ENCODE measurements around the gene LYRM4.

The LYRM4 gene

GRCh38 chr6:5276581-5276980 is 15.8 kb upstream of the LYRM4 start:
- ChIA-PET POLR2A (no interaction called here), CTCF (interaction anchor here (0.6 to 1.5 kb wide), 4 partner anchors 10 to 220 kb away, joined by 3 to 6 read pairs (median 5); no protein-coding TSS in a partner anchor)
- TF ChIP-seq, protein P1, sequence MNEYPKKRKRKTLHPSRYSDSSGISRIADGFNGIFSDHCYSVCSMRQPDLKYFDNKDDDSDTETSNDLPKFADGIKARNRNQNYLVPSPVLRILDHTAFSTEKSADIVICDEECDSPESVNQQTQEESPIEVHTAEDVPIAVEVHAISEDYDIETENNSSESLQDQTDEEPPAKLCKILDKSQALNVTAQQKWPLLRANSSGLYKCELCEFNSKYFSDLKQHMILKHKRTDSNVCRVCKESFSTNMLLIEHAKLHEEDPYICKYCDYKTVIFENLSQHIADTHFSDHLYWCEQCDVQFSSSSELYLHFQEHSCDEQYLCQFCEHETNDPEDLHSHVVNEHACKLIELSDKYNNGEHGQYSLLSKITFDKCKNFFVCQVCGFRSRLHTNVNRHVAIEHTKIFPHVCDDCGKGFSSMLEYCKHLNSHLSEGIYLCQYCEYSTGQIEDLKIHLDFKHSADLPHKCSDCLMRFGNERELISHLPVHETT (tag by site-specific recombination; IDR thresholded peaks at IDR 0.05), result no peak
- TF ChIP-seq ZNF654 (tag by site-specific recombination; IDR thresholded peaks at IDR 0.05; ENCODE audit: low read depth) (no peak), ZBTB21 (tag by site-specific recombination; IDR thresholded peaks at IDR 0.05) (no peak), ZBTB1 (tag by site-specific recombination; IDR thresholded peaks at IDR 0.05) (no peak), FEZF1 (tag by site-specific recombination; IDR thresholded peaks at IDR 0.05) (no peak), ZNF202 (tag by site-specific recombination; IDR thresholded peaks at IDR 0.05; ENCODE audit: borderline replicate concordance) (no peak), ZNF626 (tag by site-specific recombination; IDR thresholded peaks at IDR 0.05) (no peak), ZNF335 (tag by site-specific recombination; conservative IDR thresholded peaks at IDR 0.05) (no peak), ZNF529 (tag by site-specific recombination; IDR thresholded peaks at IDR 0.05; ENCODE audit: insufficient replicate concordance) (no peak), EGR2 (tag by site-specific recombination; IDR thresholded peaks at IDR 0.05; ENCODE audit: low read depth) (no peak), ZNF112 (tag by site-specific recombination; IDR thresholded peaks at IDR 0.05) (no peak), ZNF37A (tag by site-specific recombination; IDR thresholded peaks at IDR 0.05) (no peak), ZNF324 (tag by site-specific recombination; IDR thresholded peaks at IDR 0.05) (no peak), ZNF140 (tag by site-specific recombination; IDR thresholded peaks at IDR 0.05) (no peak), ZNF585B (tag by site-specific recombination; IDR thresholded peaks at IDR 0.05) (no peak), ZNF629 (tag by site-specific recombination; IDR thresholded peaks at IDR 0.05) (no peak), SP2 (tag by site-specific recombination; IDR thresholded peaks at IDR 0.05) (no peak), GLIS1 (tag by site-specific recombination; IDR thresholded peaks at IDR 0.05) (no peak), ZFHX2 (tag by site-specific recombination; conservative IDR thresholded peaks at IDR 0.05) (no peak)
- H3K36me3 ChIP-seq (ENCODE audit: control insufficient read depth in 2 of 2, insufficient read depth in 1 of 2, low read length in 2 of 2), result no peaks in the 10 kb centered on the region
- H3K9me3 ChIP-seq (ENCODE audit: control insufficient read depth, insufficient read depth, low read depth, low read length), result no peaks in the 10 kb centered on the region
- H3K4me1 ChIP-seq (ENCODE audit: control insufficient read depth, insufficient read depth, low read length), result no peaks in the 10 kb centered on the region
- no peak overlapping the region for H3K27ac ChIP-seq (ENCODE audit: extremely low read depth, low read depth, low read length)
- no peak overlapping the region for H3K4me3 ChIP-seq (ENCODE audit: low read depth, low read length)

DNA sequence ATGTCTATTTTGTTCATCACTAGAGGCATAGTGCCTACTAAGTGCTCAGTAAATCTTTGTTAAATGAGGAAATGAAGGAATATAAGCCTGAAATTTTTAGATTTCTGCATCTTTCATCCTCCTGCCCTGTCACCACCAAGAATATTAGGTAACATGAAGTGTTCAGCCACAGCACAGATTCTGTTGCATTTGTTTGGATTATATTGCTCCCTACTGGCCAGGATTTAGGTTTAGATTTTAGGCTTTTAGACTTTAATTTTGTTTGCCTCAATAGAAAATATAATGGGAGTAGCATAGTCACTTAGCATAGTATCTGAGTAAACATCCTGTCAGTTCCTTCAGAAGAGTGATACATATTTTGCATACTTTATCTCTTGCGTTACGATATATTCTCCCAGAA is 14.7 kb upstream of the LYRM4 start:
- TF ChIP-seq ZNF654 (tag by site-specific recombination; IDR thresholded peaks at IDR 0.05; ENCODE audit: low read depth) (0 out of 2 replicates have a peak, but pooled peaks have one; percentile 5), ZNF394 (tag by site-specific recombination; IDR thresholded peaks at IDR 0.05; ENCODE audit: borderline replicate concordance) (no peak)
- ChIA-PET CTCF (interaction anchor here (0.6 to 1.4 kb wide), 4 partner anchors 9 to 72 kb away, joined by 3 read pairs; no protein-coding TSS in a partner anchor), POLR2A (no interaction called here)
- H3K27ac ChIP-seq (ENCODE audit: extremely low read depth, low read depth, low read length), result no peak overlapping the region
- H3K4me1 ChIP-seq (ENCODE audit: control insufficient read depth, insufficient read depth, low read length), result no peaks in the 10 kb centered on the region
- H3K9me3 ChIP-seq (ENCODE audit: control insufficient read depth, insufficient read depth, low read depth, low read length), result no peaks in the 10 kb centered on the region
- H3K36me3 ChIP-seq (ENCODE audit: control insufficient read depth in 2 of 2, insufficient read depth in 1 of 2, low read length in 2 of 2), result no peaks in the 10 kb centered on the region
- H3K4me3 ChIP-seq (ENCODE audit: low read depth, low read length), result no peak overlapping the region

- H3K27ac ChIP-seq (ENCODE audit: extremely low read depth, low read depth, low read length), result no peak overlapping the region
- no peaks in the 10 kb centered on the region for H3K36me3 ChIP-seq (ENCODE audit: control insufficient read depth in 2 of 2, insufficient read depth in 1 of 2, low read length in 2 of 2)
- no peaks in the 10 kb centered on the region for H3K9me3 ChIP-seq (ENCODE audit: control insufficient read depth, insufficient read depth, low read depth, low read length)
- H3K4me1 ChIP-seq (ENCODE audit: control insufficient read depth, insufficient read depth, low read length), result no peaks in the 10 kb centered on the region
- H3K4me3 ChIP-seq (ENCODE audit: low read depth, low read length), result no peak overlapping the region
- CTCF ChIA-PET, result interaction anchor here (0.6 to 0.9 kb wide), 2 partner anchors 91 to 131 kb away, joined by 3 read pairs; no protein-coding TSS in a partner anchor
- POLR2A ChIA-PET, result no interaction called here
- TF ChIP-seq ZNF169 (tag by site-specific recombination; IDR thresholded peaks at IDR 0.05) (no peak), ZNF629 (tag by site-specific recombination; IDR thresholded peaks at IDR 0.05) (no peak), ZNF610 (tag by site-specific recombination; IDR thresholded peaks at IDR 0.05; ENCODE audit: borderline replicate concordance) (no peak), ZNF211 (tag by site-specific recombination; IDR thresholded peaks at IDR 0.05; ENCODE audit: low read depth) (no peak), HOXA7 (CRISPR knock-in tag; IDR thresholded peaks at IDR 0.05; ENCODE audit: borderline replicate concordance) (no peak), KLF7 (tag by site-specific recombination; IDR thresholded peaks at IDR 0.05; ENCODE audit: borderline replicate concordance) (no peak), ZNF280C (tag by site-specific recombination; IDR thresholded peaks at IDR 0.05) (no peak), ZNF10 (tag by site-specific recombination; IDR thresholded peaks at IDR 0.05) (no peak), ZNF132 (tag by site-specific recombination; IDR thresholded peaks at IDR 0.05; ENCODE audit: borderline replicate concordance) (no peak), ZBTB49 (tag by site-specific recombination; IDR thresholded peaks at IDR 0.05; ENCODE audit: low read depth) (no peak)
These were observed 13.5 kb upstream of the LYRM4 start for GRCh38 chr6:5274231-5274630.

All from HEK293 (cell line).